Colonic mucosa (tissue), 4 donors: ENCODE data around the gene VWA8. TPM values are rescaled to one million over a fixed set of nuclear protein-coding genes. Genes with fewer than 3 reads are reported as not detected.

Experiments used
- DNase-seq: peaks from one replicate; pipeline ENCODE4 v3.0.0-alpha.2; 2020
- H3K27ac ChIP-seq: fragments of 200-600 bp; one replicate; pipeline ENCODE4 v1.8.0; 2021
- H3K27me3 ChIP-seq: fragments of 200-600 bp; one replicate; pipeline ENCODE4 v1.8.0; 2021
- H3K36me3 ChIP-seq: fragments of 200-600 bp; one replicate; pipeline ENCODE4 v1.8.0; 2021
- H3K4me1 ChIP-seq: fragments of 200-600 bp; one replicate; pipeline ENCODE4 v1.8.0; 2021; ENCODE audit warnings: mild to moderate bottlenecking
- H3K4me3 ChIP-seq: fragments of 200-600 bp; one replicate; pipeline ENCODE4 v1.8.0; 2021
- H3K9ac ChIP-seq, 2 donors: one replicate each; pipeline ENCODE4 v1.7.0; 2013; ENCODE audit warnings: control low read depth in 2 of 2, low read depth in 2 of 2, low read length in 2 of 2
- H3K9me3 ChIP-seq: fragments of 200-600 bp; one replicate; pipeline ENCODE4 v1.8.0; 2021
- intact Hi-C: fragments of 100-400 bp; cut with DNase I; formaldehyde crosslinking; loops from one replicate; pipeline ENCODE4 v1.14.1; 2022
- total RNA-seq, 2 donors: library from RNA; stranded (reverse); fragmentation: NEBNext Ultra II Directional in 1 of 2; extraction: Animal tissue kit (Norgen Biotek cat#: 25700) in 1 of 2; gene quantifications; one replicate each; pipeline ENCODE4 v1.2.1, GENCODE V29; 2021
- TF ChIP-seq, protein P1 (sequence below): fragments of 200-600 bp; IDR thresholded peaks from one replicate; pipeline ENCODE4 v1.8.0; 2022; ENCODE audit warnings: antibody characterized with exemption, mild to moderate bottlenecking
- donor health status: healthy.
- donor health status: DM: no; HTN: no; CAD: no.
- donor health status: DM: no; HTN: no; CAD: no.

VWA8 gene
- total RNA-seq, 2 donors from 2014 or later, result 23.8 to 31.8 TPM

DNA sequence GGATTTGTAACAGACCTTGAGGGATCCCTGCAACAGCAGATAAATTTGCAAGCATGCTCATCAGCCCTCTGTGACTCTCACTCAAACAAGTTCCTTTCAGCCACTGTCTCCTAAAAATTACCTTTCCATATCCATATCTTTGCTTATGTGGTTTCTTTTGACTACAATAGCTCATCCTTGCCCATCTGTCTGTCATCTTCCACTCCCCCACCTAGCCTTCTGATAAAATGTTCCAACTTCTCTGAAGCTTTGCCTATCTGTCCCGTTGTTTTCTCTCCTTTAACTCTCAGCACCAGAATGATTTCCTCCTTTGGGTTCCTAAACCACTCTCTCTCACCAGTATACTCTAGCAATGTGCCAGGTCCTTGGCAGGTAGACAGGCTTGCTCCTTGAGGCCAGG, 194.5 kb downstream of the VWA8 start:
- Histone ChIP-seq H3K27me3 (no peaks in the 10 kb centered on the region), H3K27ac (no peak overlapping the region), H3K9ac (no peak overlapping the region), H3K36me3 (no peaks in the 10 kb centered on the region), H3K9me3 (no peaks in the 10 kb centered on the region), H3K4me1 (no peaks in the 10 kb centered on the region), H3K4me3 (no peak overlapping the region)
- TF ChIP-seq, protein P1, sequence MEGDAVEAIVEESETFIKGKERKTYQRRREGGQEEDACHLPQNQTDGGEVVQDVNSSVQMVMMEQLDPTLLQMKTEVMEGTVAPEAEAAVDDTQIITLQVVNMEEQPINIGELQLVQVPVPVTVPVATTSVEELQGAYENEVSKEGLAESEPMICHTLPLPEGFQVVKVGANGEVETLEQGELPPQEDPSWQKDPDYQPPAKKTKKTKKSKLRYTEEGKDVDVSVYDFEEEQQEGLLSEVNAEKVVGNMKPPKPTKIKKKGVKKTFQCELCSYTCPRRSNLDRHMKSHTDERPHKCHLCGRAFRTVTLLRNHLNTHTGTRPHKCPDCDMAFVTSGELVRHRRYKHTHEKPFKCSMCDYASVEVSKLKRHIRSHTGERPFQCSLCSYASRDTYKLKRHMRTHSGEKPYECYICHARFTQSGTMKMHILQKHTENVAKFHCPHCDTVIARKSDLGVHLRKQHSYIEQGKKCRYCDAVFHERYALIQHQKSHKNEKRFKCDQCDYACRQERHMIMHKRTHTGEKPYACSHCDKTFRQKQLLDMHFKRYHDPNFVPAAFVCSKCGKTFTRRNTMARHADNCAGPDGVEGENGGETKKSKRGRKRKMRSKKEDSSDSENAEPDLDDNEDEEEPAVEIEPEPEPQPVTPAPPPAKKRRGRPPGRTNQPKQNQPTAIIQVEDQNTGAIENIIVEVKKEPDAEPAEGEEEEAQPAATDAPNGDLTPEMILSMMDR, result no peak
- intact Hi-C loops, result no loop called here
- DNase-seq, result no peak

DNA sequence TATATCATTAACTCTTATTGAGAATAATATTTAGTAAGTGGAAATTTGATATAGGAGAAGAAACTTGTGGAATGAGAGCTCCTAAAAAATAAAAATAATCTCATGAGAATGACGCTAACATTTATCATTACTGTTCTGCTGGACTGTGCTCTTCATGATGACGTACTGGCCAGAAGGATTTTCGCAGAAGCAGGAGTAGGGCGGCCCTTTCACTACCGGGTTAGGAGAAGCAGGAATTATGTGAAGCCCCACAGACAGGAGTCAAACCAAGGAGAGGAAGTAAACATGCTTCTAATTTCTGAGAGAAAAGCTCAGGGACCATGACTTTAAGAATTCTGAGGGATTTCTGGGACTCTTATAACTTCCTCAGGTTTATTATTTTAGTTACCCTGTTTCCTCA, 195.1 kb downstream of the VWA8 start:
- intact Hi-C loops, result no loop called here
- Histone ChIP-seq H3K9ac (no peak overlapping the region), H3K27me3 (no peaks in the 10 kb centered on the region), H3K9me3 (no peaks in the 10 kb centered on the region), H3K27ac (no peak overlapping the region), H3K4me1 (no peaks in the 10 kb centered on the region), H3K36me3 (no peaks in the 10 kb centered on the region), H3K4me3 (no peak overlapping the region)
- DNase-seq, result no peak
- TF ChIP-seq, protein P1, result no peak

DNA sequence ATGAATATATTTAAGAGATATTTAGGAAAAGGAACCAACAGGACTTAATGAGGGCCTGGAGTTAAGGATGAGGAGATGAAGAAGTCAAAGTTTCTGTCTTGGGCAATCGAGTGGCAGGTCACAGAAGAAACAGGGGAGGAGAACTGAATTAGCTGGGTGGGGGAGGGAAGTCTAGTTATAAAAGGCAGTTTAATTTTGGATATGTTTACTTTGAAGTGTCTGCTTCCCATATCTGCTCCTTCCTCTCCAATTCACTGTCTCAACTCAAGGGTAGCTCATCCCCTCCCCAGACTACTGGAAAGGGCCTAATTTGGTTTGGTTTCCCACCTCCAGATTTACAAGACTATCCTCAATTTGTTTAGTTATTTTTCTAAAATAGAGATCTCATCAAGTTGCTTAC, 195.9 kb downstream of the VWA8 start:
- H3K9ac ChIP-seq, result no peak overlapping the region
- DNase-seq, result no peak
- intact Hi-C loops, result no loop called here
- no peak overlapping the region for H3K27ac ChIP-seq
- no peaks in the 10 kb centered on the region for H3K36me3 ChIP-seq
- H3K4me3 ChIP-seq, result no peak overlapping the region
- TF ChIP-seq, protein P1, result no peak
- no peaks in the 10 kb centered on the region for H3K27me3 ChIP-seq
- no peaks in the 10 kb centered on the region for H3K4me1 ChIP-seq
- no peaks in the 10 kb centered on the region for H3K9me3 ChIP-seq

DNA sequence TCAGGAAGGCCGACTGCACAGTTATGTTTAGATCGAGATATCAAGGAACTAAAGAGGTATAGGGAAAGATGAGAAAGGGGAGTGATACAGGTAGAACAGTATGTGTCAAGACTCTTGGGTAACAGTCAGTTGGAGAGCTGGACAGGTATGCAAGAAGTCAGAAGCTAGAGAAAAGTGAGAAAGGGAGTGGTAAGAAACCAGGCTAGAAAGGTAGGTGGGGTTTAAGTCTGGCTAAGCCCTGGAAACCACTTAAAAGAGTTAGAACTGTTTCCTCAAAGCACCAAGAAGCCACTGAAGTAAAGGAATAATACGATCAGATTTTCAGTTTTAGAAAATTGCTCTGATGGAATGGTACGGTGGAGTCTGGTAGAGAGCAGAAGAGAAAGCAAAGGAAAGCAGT, 196.4 kb downstream of the VWA8 start:
- no peak for DNase-seq
- H3K4me1 ChIP-seq, result no peaks in the 10 kb centered on the region
- TF ChIP-seq, protein P1, result no peak

DNA sequence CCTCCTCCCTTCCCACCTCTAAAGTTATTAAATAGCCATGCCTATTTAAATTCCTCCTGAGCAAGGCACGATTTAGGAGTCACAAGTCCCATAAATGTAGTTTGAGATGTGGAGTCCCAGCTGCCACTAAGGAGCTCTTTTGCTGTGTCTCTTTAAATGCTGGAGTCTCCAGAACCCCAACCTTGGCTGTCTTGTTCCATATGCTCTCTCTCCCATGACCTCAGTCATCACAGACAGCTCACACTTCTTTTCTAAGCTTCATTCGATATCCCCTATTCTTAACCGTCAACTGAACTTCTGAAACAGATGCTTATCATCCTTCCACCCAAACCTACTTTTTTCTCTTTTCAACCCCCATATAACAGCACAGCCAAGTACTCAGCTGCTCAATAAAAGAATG, 197.1 kb downstream of the VWA8 start:
- no peaks in the 10 kb centered on the region for H3K27me3 ChIP-seq
- no peak overlapping the region for H3K4me3 ChIP-seq
- no peak overlapping the region for H3K9ac ChIP-seq
- no peaks in the 10 kb centered on the region for H3K4me1 ChIP-seq
- TF ChIP-seq, protein P1, result no peak
- H3K36me3 ChIP-seq, result no peaks in the 10 kb centered on the region
- no peak for DNase-seq
- intact Hi-C loops, result no loop called here
- H3K27ac ChIP-seq, result no peak overlapping the region
- H3K9me3 ChIP-seq, result no peaks in the 10 kb centered on the region

More for the DNA sequence above, 196.4 kb downstream of the VWA8 start:
- H3K27ac ChIP-seq, result no peak overlapping the region
- no peaks in the 10 kb centered on the region for H3K9me3 ChIP-seq
- no peak overlapping the region for H3K9ac ChIP-seq
- no peaks in the 10 kb centered on the region for H3K27me3 ChIP-seq
- intact Hi-C loops, result no loop called here
- H3K4me3 ChIP-seq, result no peak overlapping the region
- no peaks in the 10 kb centered on the region for H3K36me3 ChIP-seq

DNA sequence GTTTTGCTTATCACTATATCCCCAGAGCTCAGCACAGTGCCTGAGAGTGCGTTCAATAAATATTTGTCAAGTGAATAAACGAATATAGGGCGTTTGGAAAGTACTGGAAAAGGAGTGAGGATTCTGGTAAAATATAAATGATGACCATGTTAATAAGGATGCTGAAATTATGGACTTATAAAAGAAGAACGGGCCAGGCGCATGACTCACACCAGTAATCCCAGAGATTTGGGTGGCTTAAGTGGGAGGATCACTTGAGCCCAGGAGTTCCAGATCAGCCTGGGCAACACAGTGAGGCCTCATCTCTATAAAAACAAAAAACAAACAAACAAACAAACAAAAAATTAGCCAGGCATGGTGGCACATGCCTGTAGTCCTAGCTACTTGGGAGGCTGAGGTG, 198.1 kb downstream of the VWA8 start:
- no peak overlapping the region for H3K27ac ChIP-seq
- TF ChIP-seq, protein P1, result no peak
- H3K36me3 ChIP-seq, result no peaks in the 10 kb centered on the region
- no peaks in the 10 kb centered on the region for H3K27me3 ChIP-seq
- no peaks in the 10 kb centered on the region for H3K9me3 ChIP-seq
- H3K9ac ChIP-seq, result no peak overlapping the region
- no peaks in the 10 kb centered on the region for H3K4me1 ChIP-seq
- intact Hi-C loops, result no loop called here
- no peak for DNase-seq
- no peak overlapping the region for H3K4me3 ChIP-seq
